GM12892 (cell line): Measurements from ENCODE around the gene RGCC.

Experiments used
- POLR2A ChIP-seq: IDR thresholded peaks from 2 replicates; pipeline ENCODE4 v1.6.1; 2011; ENCODE audit warnings: low read depth, low read length, control low read depth
- POLR2AphosphoS5 ChIP-seq: IDR thresholded peaks from 2 replicates; pipeline ENCODE4 v1.6.1; 2011; ENCODE audit warnings: low read depth, low read length, control low read depth

DNA sequence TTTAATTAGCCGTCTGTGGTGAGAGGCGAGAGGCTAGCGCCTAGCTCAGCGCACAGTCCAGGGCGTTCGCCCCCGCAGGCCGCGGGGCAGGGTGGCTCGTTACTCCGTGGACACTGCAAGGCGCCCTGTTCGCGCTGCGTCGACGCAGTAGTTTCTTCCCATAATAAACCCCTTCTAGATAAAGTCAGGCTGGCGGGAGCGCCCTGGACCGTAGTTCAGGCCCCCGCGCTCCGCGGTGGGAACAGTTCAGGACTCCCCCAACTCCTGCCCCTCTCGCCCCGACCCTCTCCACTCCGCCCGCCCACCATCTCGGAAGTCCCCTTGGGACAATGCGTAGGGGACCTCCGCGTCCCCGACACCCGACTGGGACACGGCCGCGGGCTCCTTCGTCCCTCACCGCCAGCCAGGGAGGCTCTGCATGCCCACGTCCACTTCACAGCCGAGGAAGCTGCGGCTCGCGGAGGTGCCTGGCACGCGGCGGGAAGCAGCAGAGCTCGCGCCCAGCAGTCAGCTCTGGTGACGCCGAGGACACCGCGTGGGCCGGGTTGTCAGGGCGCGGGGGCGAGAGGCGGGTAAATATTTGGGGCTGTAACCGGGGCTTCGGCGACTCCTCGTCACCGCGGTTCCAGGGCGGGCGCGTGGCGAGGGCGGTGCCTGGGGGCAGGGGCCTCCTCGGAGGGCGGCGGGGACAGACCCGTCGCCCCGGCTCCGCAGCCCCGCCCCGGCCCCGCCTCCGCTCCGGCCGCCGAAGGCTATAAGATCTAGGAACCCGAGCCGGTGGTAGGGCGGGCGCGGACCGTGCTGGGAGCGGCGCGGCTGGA, at the start of gene RGCC:
- TF ChIP-seq POLR2AphosphoS5 (no peak), POLR2A (peak; percentile 60; the same call in 1 of the 2 replicates)
